Measurements from ENCODE around the gene TSPAN13.

GRCh38 chr7:16787127-16787526, 33.6 kb downstream of the TSPAN13 start:
- TF ChIP-seq POLR2A (IDR thresholded peaks at IDR 0.05): no peak
- TF ChIP-seq CTCF (IDR thresholded peaks at IDR 0.05 in 4 of 5, conservative IDR thresholded peaks at IDR 0.05 in 1 of 5): no peak
